ENCODE measurements around the gene FIP1L1. TPM values are rescaled to one million over a fixed set of nuclear protein-coding genes. Genes with fewer than 3 reads are reported as not detected.
"Not testable (repeated sequence)": the region's sequence is repeated elsewhere in the genome, so short reads cannot be mapped to it uniquely, and the experiment has no call there.

The FIP1L1 gene
- polyA plus RNA-seq, 1 donor = 113 TPM

DNA sequence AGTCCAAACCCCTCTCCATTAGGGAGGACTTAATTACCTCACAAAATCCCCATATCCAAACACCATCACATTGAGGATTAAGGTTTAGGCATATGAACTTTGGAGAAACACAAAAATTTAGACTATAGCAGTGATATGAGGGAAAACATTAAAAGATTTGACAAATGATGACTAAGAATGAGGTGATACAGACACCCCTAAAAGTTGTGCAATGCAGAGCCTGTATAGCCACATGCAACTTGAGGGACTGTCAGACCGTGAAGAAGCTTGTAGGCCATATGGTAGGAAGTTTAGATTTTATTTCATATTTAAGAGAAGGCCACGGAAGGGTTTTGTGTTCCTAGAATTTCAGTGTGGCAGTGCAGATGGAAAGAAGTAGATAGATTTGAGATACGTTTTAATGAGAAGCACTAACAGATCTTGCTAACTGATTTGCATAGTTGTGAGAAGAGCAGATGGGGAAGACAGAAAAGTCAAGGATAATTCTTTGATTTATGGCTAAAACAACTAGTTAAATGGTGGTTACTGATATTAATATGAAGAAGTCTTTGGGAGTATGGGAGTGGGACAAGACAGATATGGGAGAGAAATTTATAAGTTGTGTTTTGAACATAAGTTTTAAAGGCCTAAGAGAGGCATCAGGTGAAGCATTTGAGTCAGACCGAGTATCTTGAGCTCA is 5.5 kb upstream of the FIP1L1 start:
- no peak for DNase-seq

DNA sequence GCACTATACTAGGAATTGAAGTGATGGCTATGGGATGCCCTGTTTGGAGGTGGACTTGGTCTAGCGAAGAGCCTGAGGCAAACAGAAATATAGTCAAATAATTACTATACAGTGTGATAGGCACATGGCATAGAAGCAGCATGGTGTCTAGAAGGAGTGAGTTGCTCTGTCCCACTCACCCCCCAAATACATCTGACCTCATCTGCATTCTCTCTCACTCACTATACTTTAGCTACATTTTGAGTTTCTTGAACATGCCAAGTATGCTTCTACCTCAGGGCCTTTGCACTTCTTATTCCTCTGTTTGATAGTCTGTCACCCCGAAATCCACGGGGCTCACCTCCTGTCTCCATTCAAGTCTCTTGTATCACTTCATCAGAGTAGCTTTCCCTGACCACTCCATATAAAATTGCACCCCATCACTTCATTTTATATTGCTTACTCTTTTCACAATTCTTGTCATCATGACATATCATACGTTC is 2.6 kb upstream of the FIP1L1 start:
- no peak for DNase-seq

DNA sequence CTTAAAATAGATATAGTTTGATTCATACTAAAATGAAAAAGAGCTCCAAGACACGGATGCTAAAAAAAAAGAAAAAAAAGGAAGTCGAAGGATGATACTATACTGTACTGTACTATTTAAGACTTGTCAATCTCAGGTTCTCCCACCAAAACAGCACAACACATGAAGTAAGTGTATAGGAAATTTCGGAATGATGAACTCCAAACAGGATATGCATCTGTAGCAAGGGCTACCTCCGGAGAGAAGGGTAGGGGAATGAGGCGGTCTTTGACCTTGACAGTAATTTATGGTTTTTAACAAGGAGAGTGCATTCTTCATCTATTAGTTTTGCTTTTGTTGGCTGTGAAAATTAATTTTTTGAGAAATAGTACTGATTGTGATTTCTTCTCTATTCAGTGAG is 541 bp upstream of the FIP1L1 start:
- no peak for DNase-seq

DNA sequence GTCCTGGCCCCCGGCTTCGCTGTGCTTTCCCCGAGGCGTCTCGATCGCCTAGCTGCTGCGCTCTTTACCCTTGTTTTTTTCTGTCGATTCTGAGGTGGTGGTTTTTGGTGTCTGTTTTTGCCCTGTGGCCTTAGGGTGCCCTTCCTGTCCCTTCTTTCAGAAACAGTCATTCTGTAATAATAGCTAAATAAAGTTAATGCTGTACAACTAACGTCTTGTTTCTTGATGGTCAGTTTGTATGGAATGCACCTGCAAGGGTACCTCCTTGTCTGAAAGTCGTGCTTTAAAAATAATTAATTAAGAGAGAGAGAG is 686 bp downstream of the FIP1L1 start:
- DNase-seq = no peak

DNA sequence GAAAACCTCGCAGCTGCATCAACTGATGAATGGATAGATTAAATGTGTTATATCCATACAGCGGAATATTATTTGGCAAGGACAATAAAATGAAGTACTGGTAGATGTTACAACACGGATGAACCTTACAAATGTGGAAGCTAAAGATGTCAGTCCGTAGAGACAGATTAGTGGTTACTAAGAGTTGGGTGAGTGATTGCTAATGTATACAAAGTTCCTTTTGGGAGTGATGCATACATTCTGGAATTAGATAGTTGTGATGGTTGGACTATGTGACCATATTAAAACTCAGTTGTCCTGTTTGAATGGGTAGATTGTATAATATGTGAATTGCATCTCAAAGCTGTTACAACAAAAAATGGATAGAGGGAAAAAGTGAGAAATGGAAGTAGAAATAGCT is 2.8 kb downstream of the FIP1L1 start:
- DNase-seq = no peak

DNA sequence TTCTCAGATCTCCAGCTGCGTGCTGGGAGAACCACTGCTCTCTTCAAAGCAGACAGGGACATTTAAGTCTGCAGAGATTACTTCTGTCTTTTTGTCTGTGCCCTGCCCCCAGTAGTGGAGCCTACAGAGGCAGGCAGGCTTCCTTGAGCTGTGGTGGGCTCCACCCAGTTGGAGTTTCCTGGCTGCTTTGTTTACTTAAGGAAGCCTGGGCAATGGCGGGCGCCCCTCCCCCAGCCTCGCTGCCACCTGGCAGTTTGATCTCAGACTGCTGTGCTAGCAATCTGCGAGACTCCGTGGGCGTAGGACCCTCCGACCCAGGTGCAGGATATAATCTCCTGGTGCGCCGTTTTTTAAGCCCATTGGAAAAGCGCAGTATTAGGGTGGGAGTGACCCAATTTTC is 32.0 kb downstream of the FIP1L1 start:
- not testable (repeated sequence) for DNase-seq

DNA sequence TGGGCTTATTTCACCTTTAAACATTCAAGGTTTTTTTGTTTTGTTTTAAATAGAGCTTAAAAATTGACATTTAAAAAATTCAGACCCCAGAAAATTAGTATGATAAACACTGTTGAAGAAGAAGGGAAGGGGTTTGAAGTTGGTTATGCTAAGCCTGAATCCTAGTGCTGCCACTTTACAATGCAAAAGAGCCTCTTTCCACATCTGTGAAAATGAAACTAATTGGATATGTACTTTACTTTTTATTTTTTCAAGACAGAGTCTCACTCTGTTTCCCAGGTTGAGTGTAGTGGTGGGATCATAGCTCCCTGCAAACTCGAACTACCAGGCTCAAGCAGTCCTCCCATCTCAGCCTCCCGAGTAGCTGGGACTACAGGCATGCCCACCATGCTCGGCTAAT is 41.8 kb downstream of the FIP1L1 start:
- DNase-seq = no peak

DNA sequence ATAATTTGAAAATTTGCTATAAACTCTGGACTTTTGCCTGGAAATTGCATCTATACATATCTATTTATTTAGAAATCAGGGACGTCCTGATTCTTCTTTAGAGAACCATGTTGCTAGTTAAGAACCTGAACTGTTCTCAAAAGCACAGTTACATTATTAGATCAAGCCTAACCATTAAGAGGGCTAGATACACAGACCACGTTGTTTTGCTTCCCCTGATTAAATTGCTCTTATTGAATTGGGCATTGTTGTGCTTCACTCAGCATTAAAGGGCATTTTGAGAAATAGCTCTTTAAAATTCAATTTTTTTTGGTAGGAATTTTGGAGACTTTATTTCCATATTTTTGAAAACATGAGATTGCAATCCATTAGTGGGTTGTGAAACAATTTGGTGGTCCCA is 44.4 kb downstream of the FIP1L1 start:
- no peak for DNase-seq

DNA sequence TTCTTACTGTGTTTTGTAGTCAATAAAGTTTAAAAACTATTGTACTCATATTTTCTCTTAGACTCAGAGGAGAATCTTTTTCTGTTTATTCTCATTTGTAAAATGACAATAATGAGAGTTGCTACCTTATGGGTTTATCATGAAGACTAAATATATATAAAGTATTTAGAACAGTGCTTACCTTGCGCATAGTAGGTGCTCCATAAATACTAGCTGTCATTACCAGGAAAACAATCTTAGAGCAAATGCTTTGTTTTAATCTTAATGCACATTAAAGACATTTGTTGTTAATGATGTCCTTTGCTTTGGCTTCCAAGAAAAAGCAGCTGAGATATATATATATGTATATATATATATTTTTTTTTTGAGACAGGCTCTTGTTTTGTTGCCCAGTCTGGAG is 44.9 kb downstream of the FIP1L1 start:
- DNase-seq = no peak

DNA sequence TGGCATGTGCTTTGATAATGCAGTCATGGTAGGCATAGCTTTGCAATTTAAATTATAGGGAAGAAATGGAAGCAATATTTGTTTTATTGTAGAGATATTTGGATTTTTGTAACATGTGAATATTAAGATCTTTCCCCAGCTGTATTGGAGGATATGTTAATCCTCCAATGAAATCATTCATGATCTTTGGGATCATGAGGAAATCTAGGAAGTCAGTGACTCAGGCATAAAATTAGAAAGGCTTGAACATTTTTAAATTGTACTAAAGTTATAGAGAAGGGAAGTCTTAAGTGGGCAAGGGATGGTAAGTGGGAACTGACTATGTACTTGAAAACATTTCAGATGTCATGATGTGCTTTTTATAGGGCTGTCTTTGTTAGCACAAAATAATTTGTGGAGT is 46.8 kb downstream of the FIP1L1 start:
- no peak for DNase-seq

DNA sequence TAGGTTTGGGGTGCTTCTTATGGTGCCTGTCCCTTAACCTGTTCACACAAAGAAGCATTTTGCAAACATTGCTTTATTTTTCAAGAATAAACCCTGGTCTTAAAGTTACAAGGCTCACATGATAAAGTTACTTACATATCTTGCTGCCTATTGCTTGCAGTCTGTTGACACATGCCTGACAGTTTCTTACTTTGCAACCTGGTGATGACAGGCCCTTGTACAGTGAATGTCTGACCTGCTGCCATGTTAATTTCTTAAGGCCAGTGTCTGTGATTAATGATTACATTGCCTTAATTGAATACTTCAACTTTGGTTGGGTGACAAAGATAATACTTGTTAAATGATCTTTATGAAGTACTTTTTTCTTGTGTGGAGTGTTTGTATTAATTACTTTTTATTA is 49.9 kb downstream of the FIP1L1 start:
- no peak for DNase-seq

DNA sequence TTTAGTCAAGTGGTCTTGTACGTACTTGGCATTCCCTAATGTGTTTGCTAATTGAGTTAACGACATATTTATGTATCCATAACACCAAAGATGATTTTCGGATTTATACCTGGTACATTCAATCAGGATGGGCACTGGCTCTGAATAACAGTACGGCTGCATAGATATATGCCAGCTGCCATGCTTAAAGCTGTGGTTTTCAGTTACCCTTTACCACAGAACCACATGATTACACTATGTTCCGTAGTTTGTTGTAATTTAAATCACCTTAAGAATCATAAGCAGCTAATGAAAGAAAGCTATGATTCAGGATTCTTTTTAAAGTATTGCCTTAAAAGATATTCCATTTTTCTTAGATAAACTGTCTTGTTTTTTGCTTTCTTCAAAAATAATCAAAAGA is 53.6 kb downstream of the FIP1L1 start:
- DNase-seq = no peak

DNA sequence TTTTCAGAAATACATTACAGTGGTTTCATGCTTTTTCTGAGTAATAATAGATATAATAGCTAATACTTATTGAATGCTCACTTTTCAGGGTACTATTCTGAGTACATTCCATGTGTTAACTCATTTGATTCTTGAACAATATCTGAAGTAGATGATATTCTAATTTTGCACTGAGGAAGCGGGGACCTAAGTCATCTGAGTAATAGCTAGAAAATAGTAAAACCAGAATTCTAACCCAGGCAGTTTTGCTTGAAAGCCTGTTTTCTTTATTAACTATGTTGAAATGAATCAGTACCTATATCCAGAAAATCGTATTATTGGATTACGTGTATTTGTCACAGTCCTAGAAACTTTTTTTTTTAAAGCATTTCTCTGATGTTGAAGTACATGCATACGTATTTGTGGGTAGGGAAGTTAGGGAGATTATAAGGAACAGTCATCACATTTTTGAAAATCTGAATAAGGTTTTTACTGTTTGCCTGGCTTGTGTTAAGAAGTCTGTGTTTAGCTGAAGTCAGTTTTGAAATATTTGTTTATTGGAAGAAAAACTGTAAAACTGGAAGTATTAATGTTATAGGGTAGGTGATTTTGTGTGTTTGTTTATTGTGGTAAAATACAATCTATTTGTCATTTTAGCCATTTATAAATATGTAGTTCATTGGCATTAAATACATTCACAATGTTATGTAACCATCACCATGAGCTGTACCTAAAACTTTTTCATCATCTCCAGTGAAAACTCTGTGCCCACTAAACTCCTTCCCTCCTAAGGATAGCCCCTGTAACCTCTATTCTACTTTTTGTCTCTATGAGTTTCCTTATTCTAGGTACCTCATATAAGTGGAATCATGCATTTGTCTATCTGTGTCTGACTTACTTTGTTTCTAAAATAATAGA is 55.3 kb downstream of the FIP1L1 start:
- DNase-seq = no peak

DNA sequence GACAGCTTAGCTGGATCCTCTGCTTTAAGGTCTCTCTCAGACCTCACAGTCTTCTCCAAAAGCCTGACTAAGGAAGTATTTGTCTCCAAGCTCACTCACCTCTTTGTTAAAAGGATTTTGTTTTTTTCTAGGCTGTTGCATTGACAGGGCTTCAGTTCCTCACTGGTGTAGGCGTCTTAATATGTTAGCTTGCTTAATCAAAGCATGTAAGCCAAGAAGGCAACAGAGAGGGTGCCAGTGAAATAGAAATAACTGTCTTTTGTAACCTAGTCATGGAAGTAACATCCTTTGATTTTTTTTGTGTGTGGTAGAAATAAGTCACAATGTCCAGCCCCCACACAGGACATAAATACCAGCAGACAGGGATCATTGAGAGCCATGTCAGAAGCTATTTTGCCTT is 58.8 kb downstream of the FIP1L1 start:
- no peak for DNase-seq

DNA sequence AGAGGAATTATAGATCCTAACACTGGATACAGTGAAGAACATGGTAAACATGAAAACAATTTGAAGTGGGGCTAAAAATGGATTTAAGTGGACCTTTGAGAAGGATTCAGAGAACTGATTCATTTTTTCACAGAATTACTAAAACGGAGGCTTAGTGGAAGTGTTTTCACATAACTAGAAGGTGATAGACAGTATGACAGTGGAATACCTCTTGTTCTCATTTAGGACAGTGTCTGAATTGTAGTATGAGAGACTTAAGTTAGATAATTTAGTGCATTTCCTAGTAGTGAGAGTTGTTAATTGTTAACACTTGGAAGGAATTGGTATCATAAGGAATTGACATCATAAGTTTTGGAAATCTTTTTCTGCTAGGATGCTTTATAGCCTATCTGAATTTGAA is 64.1 kb downstream of the FIP1L1 start:
- no peak for DNase-seq

DNA sequence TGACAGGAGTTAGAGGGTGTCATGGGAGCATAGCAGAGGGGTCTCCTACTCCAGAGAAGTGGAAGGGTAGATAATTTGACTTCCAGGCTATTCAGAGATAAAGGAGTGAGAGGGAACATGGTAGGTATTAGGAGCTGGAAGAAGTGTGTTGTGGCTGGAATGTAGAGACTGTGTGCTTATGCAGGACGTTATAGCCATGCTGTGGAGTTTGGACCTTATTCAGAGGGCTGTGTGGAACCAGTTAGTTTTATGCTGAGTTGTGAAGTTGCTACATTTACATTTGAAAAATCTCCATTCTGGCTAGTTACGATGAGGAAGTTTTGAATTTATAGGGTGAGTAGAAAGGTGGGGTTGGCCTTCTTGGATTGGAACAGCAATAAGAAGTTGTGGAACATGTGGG is 67.5 kb downstream of the FIP1L1 start:
- DNase-seq = no peak

DNA sequence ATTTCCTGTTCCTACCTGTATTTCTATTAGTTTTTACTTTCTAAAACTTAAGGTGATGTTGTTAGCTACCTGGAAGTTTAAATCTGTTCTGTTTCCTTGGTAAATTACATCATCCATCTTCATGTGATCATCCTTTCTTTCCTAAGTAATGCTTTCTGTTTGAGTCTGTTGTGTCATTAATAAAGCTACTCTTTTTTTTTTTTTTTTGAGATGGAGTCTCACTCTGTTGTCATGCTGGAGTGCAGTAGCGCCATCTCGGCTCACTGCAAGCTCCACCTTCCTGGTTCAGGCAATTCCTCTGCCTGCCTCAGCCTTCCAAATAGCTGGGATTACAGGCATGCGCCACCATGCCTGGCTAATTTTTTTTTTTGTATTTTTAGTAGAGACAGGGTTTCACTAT is 73.3 kb downstream of the FIP1L1 start:
- no peak for DNase-seq

DNA sequence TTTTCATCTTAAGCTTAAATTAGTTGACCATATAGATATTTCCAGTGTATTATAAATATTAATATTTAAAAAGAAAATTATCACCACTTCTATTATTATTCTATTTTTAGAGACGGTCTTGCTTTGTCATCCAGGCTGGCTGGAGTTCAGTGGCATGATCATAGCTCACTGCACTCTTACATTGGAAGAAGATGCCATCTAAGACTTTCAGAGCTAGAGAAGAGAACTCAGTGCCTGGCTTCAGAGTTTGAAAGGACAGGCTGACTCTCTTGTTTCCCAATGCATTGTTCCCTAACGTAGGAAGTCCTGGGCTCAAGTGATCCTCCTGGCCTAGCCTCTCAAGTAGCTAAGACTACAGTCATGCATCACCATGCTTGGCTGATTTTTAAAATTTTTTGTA is 75.9 kb downstream of the FIP1L1 start:
- DNase-seq = no peak

DNA sequence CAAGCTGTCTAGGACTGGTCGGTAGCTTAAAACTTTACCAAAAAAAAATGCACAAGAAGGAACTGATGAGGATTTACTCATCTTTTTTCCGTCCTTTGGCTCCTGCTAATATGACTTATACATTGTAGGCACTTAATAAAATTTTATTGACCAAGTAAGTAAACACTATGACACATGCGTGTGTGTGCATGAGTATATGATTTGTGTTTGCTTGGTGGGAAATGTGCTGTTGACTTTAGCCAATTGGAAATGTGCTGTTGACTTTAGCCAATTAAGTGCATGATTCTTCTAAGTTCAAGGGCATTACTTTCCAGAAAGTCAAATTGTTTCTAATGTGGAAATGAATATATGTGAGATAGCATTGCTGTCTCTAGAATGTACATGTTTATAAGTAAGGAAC is 78.3 kb downstream of the FIP1L1 start:
- no peak for DNase-seq

DNA sequence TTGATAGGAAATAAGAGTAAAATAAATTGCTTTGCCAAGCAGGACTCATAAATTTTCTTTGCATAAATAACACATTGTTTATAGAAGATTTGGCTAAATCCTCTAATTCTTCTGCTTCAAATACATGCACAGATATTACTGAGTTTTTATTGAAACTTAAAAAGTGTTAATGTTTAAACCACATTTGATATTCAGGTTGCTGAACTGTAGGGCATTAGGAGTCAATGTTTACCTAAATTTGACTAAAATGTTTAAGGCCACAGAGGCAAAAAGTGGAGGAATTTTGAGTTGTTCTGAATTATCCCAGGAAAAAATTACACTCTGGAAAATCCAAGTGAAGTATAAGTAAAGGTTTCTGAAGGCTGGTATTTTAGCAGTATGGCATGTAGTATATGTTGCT is 78.7 kb downstream of the FIP1L1 start:
- no peak for DNase-seq

DNA sequence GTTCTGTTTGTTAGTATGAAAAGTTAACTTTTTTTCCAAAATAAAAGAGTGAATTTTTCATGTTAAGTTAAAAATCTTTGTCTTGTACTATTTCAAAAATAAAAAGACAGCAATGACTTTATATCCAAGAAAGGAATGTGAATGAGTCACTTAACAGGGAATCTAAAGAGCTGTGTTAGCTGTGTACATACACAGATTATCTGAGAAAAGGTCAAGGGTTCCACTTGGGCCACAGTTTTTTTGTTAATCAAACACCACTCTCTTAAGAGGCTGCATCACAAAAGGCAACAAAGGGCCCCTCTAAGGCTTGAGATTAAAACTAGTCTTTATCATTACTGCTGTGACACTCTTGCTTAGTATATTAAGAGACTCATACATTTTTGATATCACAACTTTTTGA is 82.1 kb downstream of the FIP1L1 start:
- no peak for DNase-seq

DNA sequence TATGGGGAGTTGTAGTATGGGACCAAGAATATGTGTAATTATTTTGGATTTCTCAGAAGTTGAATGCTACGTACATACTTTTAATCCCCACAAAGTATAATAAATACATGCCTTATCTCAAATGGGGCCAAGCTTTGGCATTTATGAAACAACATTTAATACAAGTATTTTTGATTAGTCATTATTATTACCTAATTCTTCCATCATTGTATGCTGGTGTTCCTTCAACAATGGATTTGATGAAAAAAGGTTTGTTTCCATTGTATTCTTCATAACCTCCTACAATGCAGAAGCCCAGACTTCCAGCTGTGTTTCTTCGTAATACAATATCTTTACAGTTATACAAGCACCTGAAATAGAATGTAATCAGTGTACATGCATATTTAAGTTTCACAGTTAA is 83.8 kb downstream of the FIP1L1 start:
- no peak for DNase-seq

DNA sequence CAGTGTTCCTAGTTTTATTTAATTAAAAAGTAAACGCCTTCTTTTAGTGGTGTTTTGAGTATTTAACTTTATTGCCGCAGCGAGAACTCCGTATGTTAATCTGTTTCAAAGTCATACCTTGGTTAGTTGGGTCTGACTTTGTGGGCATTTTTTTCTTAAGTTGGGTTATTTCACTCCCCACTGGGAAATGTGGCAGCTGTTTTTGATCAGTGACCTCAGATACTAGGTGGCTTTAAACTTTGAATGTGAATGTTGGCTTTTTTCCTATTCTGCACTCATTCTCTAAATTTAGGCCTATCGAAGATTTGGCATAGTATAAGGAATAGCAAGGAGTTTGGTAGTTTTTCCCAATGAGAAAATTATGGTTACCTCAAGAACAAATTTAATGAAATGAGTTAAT is 85.9 kb downstream of the FIP1L1 start:
- no peak for DNase-seq

DNA sequence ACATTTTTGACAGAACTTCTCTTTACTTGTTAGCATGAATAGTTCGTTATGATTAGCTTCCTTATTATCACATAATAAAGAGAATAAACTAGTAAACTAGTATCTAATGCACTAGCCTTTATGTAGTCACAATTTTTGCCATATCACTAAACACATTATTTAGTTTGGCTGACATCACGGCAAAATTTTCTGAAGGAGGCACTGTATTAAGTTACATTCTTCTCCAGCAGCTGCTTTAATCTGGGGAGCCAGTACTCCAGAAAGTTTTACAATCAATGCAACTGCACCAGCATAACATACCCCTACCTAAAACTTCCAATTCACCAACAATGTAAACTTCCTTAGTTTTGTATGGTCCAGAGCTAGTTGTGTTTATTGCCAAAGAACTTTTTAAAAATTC is 87.8 kb downstream of the FIP1L1 start:
- DNase-seq = no peak

Data from left kidney (tissue), 2 donors.